Upper lobe of left lung (tissue), 4 donors: ENCODE results near the gene KCNJ6.

Source experiments
- POLR2AphosphoS5 ChIP-seq, 2 donors: sonication (generic); formaldehyde crosslinking; IDR thresholded peaks; one replicate each; pipeline ENCODE4 v1.5.1; 2017; ENCODE audit warnings: antibody characterized with exemption in 2 of 2
- TF ChIP-seq, protein P1 (sequence below), 6 experiments: fragments of 450-650 bp in 4 of 6; fragments of 200-600 bp in 2 of 6; sonication (generic) in 2 of 6; IDR thresholded peaks; one replicate each; pipeline ENCODE4 v1.5.1; 2016 to 2019; ENCODE audit warnings: antibody characterized with exemption in 6 of 6

DNA sequence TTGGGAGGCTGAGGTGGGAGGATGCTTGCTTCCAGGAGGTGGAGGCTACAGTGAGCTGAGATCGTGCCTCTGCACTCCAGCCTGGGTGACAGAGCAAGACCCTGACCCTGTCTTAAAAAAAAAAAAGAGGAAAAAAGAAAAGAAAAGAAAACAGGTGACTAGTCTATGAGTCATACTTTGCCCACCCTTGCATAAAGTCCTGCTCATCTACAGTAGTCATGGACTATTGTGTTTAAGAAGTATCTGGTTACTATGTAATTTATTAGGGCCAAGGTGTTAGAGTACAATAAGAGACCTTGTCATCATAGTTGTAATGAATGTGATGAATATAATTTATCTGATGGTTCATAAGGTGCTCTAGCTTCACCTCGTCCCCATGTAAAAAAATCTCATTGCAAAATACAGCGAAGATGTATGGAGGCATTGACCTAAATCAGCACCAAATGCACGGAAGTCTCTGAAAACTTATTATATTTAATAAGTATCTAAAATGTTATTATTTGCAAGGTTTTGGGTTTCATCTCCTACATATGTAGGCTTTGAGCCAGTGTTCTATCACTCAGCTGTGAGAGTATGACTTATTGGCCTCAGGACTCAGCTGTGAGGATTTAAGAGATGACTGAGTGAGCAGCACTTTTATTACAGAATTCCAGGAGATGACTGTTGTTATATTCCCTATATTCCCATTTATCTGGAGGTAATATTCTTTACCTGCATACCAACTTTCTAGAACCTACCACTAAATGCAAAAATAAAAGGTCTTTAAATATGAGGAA lies 19.9 kb upstream of the KCNJ6 start:
- TF ChIP-seq, protein P1, sequence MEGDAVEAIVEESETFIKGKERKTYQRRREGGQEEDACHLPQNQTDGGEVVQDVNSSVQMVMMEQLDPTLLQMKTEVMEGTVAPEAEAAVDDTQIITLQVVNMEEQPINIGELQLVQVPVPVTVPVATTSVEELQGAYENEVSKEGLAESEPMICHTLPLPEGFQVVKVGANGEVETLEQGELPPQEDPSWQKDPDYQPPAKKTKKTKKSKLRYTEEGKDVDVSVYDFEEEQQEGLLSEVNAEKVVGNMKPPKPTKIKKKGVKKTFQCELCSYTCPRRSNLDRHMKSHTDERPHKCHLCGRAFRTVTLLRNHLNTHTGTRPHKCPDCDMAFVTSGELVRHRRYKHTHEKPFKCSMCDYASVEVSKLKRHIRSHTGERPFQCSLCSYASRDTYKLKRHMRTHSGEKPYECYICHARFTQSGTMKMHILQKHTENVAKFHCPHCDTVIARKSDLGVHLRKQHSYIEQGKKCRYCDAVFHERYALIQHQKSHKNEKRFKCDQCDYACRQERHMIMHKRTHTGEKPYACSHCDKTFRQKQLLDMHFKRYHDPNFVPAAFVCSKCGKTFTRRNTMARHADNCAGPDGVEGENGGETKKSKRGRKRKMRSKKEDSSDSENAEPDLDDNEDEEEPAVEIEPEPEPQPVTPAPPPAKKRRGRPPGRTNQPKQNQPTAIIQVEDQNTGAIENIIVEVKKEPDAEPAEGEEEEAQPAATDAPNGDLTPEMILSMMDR (IDR thresholded peaks at IDR 0.05): no peak
- no peak for TF ChIP-seq POLR2AphosphoS5 (IDR thresholded peaks at IDR 0.05)
